Activated CD4-positive, alpha-beta T cell treated with anti-CD3 and anti-CD28 coated beads, Interleukin-2, Interleukin-4, amounts not matched to agents 100 ng/mL and 50 ng/mL, durations not matched to agents 16 hours and 8 hours (primary cell): ENCODE measurements around the gene RAB11A.

Source experiments
- DNase-seq: peaks from one replicate; pipeline ENCODE4 v3.0.0-alpha.2; 2020; ENCODE audit warnings: low spot score

RAB11A gene

DNA sequence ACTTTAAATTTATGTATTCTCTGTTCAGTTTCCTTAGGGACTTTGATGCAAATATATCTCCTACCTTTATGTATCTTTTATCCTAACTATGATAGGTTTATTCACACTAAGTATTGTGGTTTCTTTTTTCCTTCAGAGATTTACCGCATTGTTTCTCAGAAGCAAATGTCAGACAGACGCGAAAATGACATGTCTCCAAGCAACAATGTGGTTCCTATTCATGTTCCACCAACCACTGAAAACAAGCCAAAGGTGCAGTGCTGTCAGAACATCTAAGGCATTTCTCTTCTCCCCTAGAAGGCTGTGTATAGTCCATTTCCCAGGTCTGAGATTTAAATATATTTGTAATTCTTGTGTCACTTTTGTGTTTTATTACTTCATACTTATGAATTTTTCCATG lies 18.3 kb downstream of the RAB11A start:
- DNase-seq: peak; percentile 80

DNA sequence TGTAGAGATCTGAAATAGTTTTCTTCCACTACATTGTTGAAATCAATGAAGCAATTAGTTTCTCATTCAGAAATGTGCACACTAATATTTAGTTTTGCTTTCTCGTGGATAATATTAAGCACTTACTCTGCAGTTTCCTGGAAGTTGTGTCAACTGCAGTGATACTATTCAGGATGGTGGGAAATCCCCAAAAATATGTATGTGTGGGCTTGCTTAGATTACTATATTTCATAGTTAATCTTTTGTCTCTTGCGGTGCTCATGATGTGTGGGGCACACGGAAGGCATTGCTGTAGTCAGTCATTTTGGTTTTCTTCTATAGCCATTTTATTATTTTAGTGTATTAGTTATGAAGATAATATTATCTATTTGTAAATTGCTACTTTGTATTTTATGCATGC lies 19.7 kb downstream of the RAB11A start:
- peak; percentile 61 for DNase-seq

DNA sequence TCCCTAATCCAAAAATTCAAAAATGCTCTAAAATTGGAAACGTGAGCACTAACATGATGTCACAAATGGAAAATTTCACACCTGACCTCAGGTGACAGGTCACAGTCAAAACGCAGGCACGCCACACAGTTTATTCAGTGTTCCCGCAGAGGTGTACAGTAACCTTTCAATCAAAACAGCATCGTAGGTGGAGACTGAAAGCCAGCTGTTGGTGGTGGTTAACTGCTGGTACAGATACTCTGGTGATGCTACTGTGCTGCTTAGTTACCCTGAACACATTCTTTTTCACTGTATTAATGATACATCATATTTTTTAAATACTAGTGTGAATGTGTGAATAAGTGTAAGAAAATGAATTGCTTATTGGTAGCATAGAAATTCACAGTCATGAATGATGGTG lies 23.8 kb downstream of the RAB11A start:
- DNase-seq: no peak

DNA sequence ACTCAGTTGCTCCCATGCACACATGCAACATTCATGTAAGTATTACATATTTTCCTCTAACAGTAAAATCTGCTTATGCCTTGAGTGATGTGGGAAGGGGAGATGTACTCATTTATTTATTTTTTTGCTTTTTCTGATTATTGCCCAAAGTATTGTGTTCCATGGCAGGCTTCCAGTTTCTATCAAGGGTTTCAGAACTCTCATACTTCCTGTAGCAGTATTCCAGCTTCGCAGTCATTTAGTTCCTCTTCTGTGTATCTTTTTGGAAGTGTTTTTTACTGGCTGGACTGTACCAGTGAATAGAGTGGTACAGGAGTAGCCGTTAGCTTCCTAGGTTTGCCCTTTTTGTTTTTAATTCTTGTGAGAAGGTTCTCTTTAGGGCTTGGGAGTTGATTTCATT lies 26.9 kb downstream of the RAB11A start:
- no peak for DNase-seq

DNA sequence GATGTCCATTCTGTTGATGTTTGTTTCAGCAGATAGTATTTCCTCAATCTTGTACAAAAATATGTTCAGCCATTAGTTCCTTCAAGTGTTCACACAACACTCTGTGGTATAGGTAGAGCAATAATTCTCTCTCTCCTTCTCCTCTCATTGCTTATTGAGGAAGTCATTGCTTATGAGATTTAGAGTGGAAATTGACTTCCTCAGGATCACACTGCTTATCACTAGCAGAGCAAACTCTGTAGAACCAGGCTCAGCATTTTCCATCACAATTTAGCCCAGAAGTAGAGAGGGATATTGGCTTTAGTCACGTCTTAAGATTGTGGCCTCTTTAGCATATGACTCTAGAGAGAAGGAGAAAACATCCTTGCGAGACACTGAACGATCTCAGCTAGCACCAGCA lies 31.2 kb downstream of the RAB11A start:
- no peak for DNase-seq

DNA sequence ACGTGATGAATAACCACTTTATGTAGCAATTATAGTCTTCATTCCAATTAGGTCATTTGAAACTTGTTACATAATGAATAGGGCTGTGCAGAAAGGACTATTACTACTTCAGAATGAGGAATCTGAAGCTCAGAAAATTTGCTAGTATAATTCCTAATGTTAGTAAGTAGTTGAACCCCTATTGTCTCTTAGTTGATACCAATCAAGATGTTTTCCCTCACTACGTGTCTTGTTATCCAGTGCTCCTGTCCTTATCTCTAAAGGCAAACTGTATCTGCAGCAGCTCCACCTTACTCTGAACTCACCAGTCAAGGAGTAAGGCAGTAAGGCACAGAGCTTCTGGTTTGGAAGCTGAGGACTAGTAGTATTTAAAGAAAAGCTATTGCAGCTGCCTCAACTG lies 32.0 kb downstream of the RAB11A start:
- no peak for DNase-seq

DNA sequence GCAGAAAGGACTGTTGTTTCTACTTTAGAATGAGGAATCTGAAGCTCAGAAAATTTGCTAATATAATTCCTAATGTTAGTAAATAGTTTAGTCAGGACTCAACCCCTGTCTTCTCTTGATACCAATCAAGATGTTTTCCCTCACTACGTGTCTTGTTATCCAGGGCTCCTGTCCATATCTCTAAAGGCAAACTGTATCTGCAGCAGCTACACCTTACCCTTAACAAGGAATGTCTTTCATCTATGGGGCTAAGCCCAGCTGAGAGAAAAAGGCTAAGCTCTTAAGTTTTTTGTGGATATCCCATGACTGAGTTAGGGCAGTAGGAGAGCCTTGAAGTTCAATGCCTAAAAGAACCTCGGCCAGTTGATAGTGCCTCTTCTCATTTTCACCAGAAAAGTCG lies 32.5 kb downstream of the RAB11A start:
- DNase-seq: no peak

DNA sequence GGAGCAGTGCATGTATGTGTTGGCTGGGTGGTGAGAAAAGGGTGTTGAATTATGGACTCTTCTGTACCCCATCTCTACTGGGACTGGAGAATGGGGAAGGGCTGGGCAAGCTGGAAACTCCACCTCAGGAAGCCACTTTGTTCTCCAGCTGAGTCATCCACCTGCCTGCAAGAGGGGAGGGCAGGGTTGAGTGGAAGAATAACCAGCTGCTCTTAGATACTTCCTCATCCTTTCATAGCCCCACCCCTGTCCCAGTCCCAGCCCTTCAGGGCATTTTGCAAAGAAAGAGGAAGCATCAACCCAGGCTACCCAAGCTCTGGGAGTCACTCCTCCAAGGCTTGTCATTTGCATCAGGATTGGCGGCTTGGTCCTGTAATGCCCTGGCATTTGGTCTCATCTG lies 33.1 kb downstream of the RAB11A start:
- DNase-seq: peak; percentile 30

DNA sequence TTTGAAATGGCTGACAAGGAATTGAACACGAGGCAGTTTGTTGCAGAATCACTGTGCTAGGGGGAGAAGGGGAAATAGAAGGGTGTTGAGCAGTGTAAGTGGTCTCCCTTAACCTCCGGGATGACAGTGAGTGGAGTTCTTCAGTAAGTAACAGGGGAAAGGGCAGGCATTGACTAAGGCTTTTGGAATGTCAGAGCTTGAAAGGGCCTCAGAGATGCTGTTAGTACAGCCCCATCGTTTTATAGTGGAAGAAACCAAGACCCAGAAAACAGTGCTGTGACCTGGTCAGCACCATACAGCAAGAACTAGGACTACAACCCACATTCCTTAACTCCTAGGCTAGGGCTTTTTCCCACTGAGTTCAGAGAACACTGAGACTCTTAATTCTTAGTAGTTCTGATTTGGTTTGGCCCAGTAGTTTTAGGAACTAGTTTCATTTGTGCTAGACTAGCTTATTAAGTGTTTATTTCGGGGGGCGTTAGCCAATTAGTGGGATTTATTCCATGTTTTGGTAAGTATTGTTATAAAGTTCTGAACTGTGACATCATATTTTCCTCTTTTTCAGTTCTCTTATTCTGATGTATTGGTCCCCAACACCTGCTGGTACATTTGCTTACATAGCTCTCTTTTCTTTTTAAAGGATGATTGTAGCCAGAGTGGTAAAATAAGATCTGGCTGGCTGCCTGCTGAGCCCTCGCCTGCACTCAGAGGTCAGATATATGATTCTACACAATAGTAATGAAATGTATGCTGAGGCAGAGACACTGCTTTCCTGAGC lies 34.2 kb downstream of the RAB11A start:
- DNase-seq: no peak

DNA sequence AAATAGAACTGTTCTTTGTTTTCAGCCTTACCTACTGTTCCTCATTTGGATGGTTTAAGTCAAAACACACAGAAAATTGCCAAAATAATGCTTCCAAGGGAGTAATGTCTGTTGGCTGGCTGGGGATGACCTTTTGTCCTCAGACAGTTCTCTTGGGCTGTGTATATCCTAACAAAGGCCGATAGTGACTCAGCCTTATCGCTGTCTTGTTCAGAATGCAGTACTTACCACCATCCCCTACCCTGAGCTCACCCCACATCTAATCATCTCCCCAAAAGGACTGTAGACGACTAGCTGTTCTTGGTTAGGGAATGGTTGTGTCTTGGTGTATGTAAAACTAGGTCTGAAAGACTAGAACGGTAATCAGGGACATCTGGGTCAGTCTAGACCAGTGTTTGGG lies 35.0 kb downstream of the RAB11A start:
- no peak for DNase-seq

DNA sequence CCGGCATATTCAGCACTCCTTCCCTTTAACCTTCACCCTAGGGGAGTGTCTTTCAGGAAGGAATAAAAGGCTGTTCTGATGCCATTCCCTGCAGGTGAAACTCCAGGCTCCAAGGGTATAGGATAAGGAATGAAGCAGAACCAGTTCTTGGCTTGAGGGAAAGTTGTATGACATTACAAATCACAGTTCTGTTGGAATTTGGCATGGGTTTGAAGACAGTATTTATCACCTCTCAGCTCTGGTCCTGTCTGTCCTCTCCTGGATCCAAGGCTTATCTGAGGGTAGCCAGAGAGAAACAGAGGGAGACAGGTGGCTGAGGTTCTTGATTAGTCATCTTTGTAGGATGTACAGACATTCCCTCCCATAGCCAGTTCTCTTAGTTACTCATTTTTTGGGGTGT lies 37.1 kb downstream of the RAB11A start:
- no peak for DNase-seq

DNA sequence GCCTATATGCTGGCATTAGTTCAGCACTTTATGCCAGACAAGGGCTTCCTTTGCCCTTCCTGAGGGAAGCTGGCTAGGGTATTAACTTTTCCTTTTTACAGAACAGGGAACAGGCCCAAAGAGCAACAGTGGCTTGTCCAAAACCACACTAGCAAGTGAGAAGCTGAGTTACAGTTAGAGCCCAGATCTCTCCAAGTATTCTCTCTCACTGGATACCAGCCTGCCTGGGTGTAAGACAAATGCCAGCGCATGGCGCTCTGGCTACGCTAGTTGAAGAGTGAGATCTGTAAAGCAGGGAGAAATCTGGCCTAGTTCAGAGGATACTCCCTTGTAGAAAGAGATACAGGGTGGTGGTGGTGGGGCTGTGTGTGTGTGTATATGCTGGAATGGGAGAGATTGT lies 38.4 kb downstream of the RAB11A start:
- no peak for DNase-seq

DNA sequence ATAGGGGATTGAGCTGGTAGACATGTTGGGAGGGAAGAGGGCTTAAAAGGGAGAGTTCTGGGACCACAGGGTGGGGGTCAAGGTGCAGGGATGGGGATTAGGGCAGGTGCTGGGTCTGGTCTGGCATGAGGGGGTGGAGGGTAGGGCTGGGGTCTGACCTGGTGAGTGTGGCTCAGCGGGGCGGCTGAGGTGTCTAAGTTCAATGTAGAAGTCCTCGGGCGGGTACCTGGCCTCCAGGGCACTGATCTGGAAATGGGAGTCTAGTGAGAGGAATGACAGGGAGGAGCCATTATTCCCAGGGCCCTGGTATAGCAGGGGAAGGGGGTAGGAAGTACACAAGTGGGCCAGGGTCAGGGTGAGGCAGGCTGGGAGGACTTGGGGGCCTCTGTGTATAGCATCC lies 39.6 kb downstream of the RAB11A start:
- DNase-seq: no peak

DNA sequence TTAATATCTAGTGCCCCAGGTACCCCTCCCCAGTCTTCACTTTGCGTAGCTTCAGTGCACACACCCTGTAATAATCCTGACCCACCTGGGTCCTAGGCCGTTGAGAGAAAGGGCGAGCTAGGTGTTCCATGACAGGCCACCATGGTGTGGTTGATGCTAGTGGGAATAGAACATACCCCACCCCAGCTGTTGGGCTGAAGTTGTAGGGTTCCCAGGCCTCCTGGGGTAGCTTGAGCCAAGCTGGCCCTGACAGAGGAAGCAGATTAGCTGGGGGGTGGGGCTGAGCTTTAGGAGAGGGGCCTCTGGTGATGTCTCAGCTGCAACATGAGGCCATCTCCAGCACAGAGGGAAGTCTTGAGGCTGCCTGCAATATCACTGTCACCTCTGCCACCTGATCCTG lies 40.5 kb downstream of the RAB11A start:
- no peak for DNase-seq

DNA sequence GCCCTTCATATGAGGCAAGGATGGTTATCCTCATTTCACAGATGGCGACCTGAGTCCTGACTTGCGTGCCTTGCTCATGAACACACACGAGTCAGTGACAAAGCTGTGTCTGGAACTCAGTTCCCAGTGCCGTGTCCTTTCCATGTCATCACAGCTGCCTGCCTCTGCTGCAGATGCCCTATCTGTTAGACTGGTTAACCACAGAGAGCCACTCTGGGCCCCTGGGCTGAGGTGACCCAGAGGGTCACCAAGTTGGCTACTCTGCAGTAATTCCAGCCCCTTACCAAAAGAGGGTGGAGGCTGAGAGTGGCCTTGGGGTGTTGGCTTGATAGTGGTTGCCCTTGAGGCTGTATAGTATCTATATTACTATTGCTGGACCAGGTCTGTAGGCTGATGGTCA lies 41.0 kb downstream of the RAB11A start:
- no peak for DNase-seq

DNA sequence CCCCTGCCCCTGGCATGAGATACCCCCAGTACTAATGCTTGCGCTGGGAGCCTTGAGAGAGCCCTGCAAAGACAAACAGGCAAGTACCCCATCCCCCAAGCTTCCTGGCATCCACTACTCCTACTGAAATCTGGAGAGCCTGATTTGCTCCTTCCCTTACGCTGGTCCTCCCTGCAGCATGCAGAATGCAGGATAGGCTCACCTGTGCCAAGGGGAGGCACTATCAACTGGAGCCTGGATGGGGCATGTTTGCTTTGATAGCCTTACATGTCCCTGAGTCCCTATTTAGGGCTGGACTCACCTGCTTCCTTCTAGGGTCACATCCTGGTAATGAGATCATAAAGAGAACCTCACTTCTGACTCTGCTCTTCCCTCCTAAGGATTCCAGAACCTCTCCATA lies 42.9 kb downstream of the RAB11A start:
- DNase-seq: no peak

DNA sequence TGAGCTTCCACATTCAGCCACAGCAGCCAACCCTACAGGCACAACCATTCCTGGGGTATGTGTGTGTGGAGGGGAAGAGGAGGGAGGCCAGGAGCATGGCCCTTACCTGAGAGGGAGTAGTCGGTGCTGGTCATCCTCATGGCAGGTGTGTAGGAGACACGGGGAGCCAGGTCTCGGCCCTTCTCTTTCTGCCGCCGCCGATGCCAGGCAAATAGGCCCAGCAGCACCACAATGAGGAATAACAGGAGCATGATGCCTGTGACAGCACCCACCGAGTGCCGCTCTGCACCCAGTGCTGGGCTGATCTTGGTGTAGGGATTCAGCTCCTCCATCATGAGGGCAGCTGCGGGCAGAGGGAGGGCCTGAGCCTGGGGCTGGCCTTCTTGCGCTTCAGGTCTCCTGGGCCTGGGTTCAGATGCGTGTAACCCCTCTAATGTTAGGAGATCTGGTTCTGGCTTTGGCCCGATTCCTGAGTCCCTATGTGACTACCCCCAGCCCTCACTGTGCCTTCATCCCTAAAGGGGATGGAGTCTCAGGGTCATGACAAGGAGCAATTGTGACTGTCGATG lies 44.4 kb downstream of the RAB11A start:
- DNase-seq: no peak

DNA sequence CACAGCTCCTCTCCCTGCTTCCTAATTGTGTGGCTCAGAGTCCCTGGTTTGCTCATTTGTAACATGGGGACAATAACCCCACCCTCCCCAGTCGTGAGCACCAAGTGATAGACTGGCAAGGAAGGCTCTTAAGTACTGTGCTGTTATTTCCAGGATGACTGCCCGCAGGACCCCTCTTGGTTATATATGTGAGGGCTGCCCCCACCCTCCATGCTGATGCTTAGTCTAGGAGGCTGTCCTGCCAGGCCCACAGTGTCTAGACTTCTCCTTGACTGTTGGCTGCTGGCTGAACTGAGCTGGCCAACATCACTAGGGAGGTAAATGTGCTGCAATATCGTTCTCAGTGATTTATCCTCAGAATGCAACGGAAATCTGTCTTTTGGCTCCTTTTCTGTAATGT lies 45.1 kb downstream of the RAB11A start:
- no peak for DNase-seq

DNA sequence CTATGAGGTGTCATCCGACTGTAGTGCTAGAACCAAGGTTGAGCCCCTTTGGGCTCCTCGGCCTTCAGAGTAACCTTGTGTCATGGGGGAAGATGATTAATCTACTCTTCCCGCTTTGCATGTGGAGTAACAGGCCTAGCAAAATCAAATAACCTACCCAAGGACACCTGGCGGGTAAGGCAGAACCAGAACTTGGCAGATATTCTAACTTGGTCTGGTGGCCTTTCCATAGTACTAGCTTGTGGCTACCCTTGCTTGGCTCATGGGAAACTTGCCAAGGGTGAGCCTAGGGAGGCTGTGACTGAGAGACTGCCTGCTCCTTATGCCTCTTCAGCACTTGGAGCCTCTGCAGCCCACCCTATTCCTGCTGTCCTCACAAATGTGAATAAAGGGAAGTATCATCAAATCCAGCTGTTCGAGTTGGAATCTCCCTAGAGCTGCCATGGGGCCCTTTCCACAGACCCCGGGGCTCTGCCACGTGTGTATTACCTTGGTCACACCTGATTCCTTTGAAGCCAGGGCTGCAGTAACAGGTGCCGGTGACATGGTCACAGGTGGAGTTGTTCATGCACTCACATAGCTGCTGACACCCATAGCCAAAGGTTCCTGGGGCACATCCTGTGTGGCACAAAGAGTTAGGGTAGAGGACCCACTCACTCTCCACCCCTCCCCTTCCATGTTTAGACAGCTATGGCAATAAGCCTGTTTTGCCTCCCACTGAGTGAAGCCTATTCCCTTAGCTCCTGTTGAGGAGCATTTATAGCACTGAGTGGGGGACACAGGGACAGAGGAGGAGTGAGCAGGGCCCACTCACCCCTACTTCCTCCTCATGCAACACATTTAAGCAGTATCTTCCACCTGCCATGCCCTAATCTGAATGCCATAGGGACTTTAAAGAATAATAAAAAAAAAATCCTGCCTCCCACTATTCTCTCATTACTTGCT lies 46.0 kb downstream of the RAB11A start:
- DNase-seq: no peak

DNA sequence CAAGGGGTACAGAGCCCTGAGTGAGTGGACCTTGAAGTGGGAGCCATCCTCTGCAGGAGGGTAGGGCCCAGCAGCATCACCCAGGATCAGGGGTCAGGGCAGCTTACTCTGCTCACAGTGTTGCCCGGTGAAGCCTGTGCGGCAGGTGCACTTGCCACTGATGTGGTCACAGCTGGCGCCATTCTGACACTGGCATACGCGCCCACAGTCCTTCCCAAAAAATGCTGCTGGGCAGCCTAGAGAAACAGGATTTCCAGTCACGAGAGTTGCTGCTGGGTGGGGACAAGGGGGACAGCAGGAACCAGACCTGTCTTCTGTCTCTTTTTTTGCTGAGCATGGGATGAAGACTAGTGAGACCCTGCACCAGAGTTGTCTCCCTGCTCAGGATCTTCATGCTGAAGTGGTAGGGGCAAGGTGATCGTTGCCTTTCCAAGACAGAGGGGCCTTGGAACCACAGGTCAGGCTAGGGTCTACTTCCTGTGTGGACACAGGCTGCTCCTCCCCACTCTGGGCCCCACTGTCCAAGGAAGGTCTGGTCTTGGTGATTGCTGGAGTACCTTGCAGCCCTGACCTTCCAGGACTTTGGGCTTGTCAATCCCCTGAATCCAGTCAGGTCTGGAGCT lies 46.9 kb downstream of the RAB11A start:
- no peak for DNase-seq

DNA sequence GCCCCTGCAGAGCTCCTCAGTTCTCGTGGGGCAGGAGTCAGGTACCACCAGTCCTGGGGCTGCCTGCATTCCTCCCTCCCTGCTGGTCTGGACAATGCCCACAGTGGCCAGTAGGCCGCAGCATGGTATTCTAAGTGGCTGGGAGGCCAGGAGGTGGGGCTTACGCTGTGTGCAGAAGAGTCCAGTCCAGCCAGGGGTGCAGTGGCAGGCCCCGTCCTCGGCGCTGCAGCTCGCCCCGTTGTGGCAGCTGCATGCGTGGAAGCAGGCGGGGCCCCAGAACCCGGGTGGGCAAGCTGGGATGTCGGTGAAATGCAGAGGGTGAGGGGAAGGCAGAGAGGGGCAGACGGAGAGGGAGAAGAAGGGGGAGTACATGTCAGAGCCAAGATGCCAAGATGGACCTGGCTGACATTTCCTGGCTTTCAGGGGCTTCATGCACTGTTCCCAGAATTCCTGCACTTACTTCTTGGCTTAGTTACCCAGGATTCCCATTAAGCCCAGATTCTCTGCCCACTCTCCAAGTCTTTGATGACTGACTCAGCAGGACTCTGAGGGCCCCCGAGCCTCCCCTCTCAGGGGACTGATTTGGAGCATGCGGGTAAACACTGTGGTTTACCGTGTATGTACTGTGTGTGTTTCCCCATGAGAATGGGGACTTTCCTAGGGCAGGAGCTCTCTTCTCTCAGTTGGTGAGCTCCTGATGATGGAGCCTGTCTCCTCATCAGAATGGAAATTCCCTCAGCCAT lies 47.5 kb downstream of the RAB11A start:
- DNase-seq: peak; percentile 63

DNA sequence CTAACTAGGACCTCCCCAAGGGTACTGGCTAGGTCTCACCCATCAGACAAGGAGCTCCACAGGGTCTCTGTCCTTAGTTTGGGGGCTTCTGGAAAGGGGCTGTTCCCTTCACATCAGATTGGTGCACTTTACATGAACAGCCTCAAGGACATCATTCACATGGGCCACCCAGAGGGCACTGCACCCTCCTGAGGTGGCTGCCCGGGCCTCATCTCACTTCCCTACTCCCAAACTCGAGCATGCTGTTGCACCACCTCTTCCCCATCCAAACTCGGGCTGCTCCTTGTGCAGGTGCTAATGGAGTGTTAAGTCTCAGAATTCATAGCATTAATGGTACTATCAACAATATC lies 48.1 kb downstream of the RAB11A start:
- DNase-seq: no peak
